ENCODE data around the gene NLRP6.

GRCh38 chr11:315051-315481, 36.9 kb downstream of the NLRP6 start:
- TF ChIP-seq CTCF (IDR thresholded peaks at IDR 0.05) = no peak
- TF ChIP-seq POLR2AphosphoS5 (IDR thresholded peaks at IDR 0.05) = no peak
